Fibroblast of mammary gland (primary cell): ENCODE measurements around the gene PNISR.
A peak's percentile ranks its signal among the peaks of the same experiment; 100 is the strongest.

Source experiments
- DNase-seq: peaks from one replicate; pipeline ENCODE4 v3.0.0-alpha.2; 2010; ENCODE audit warnings: low read depth
- H3K4me3 ChIP-seq: 2 replicates; pipeline ENCODE4 v1.5.1; 2011; ENCODE audit warnings: low read depth, mild to moderate bottlenecking, low read length, moderate library complexity; ENCODE audit not compliant: control insufficient read depth
- TF ChIP-seq, protein P1 (sequence below): conservative IDR thresholded peaks from 2 replicates; pipeline ENCODE4 v1.5.1; 2011; ENCODE audit warnings: low read depth, low read length, inconsistent platforms; ENCODE audit not compliant: control insufficient read depth, insufficient read depth

PNISR gene

DNA sequence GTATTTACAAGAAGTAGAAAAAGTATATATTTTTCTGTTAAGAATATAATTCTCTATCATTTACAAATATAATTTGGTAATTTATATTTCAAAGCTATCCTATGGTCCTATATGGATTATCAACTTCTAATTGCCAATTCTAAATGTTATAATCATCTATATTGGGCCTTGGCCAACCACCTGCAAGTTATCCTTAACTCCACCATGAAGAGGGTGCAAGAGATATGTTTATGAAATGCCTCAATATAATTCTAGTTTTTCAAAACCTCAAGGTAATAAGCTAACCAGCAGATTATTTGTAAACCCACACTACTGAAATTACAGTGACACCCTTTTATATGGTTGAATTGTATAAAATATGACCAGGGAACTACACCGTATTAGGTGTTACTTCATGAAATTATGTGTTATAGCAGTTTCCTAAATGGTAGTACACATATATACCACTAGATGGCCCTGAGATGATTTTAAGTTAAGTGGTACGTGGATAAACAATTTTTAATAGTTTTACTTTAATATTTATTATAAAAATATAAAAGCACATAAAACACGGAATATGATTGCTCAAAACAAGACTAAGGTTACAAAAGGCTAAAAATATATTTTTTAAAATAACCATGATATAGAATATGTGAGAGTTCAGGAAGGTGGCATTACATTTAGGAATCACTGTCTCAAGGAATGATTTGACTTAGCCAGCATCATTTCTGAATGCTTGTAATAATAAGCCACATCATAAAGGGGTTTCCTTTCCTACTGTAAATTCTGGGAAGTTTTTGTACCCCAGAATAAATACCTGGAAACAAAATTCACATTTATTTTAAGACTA, 9.8 kb upstream of the PNISR start:
- peak; percentile 47 for DNase-seq
- no peak overlapping the region for H3K4me3 ChIP-seq
- TF ChIP-seq, protein P1, sequence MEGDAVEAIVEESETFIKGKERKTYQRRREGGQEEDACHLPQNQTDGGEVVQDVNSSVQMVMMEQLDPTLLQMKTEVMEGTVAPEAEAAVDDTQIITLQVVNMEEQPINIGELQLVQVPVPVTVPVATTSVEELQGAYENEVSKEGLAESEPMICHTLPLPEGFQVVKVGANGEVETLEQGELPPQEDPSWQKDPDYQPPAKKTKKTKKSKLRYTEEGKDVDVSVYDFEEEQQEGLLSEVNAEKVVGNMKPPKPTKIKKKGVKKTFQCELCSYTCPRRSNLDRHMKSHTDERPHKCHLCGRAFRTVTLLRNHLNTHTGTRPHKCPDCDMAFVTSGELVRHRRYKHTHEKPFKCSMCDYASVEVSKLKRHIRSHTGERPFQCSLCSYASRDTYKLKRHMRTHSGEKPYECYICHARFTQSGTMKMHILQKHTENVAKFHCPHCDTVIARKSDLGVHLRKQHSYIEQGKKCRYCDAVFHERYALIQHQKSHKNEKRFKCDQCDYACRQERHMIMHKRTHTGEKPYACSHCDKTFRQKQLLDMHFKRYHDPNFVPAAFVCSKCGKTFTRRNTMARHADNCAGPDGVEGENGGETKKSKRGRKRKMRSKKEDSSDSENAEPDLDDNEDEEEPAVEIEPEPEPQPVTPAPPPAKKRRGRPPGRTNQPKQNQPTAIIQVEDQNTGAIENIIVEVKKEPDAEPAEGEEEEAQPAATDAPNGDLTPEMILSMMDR: peak; percentile 61

GRCh38 chr6:99432877-99433276, 7.8 kb upstream of the PNISR start:
- TF ChIP-seq, protein P1: no peak
- H3K4me3 ChIP-seq: no peak overlapping the region
- no peak for DNase-seq

GRCh38 chr6:99431901-99432300, 6.8 kb upstream of the PNISR start:
- H3K4me3 ChIP-seq: no peak overlapping the region
- TF ChIP-seq, protein P1: no peak
- no peak for DNase-seq

GRCh38 chr6:99427988-99428387, 2.9 kb upstream of the PNISR start:
- no peak for DNase-seq
- TF ChIP-seq, protein P1: no peak
- no peak overlapping the region for H3K4me3 ChIP-seq

GRCh38 chr6:99426451-99426757, 1.3 kb upstream of the PNISR start:
- peak; percentile 45 for DNase-seq
- TF ChIP-seq, protein P1: no peak
- H3K4me3 ChIP-seq: peak overlapping the region; percentile 98

- TF ChIP-seq, protein P1: peak; percentile 41
- H3K4me3 ChIP-seq: peak overlapping the region; percentile 98
- DNase-seq: peak; percentile 91
Measured at GRCh38 chr6:99425647-99426450, 741 bp upstream of the PNISR start.
